H9 (cell line): ENCODE results near the gene RARA. TPM values are rescaled to one million over a fixed set of nuclear protein-coding genes. Genes with fewer than 3 reads are reported as not detected.

Source experiments
- DNase-seq: peaks from one replicate; pipeline ENCODE4 v3.0.0-alpha.2; 2017
- H2AFZ ChIP-seq: one replicate; pipeline ENCODE4 v1.6.1; 2013; ENCODE audit warnings: mild to moderate bottlenecking, low read length, control low read depth, moderate library complexity
- H2AK5ac ChIP-seq: 2 replicates; pipeline ENCODE4 v1.6.1; 2013; ENCODE audit warnings: low read length, control low read depth, mixed read lengths; ENCODE audit not compliant: insufficient read length
- H2BK120ac ChIP-seq: one replicate; pipeline ENCODE4 v1.6.1; 2013; ENCODE audit warnings: low read depth, mild to moderate bottlenecking, low read length, control low read depth, inconsistent platforms; ENCODE audit not compliant: poor library complexity, severe bottlenecking
- H2BK12ac ChIP-seq: 2 replicates; pipeline ENCODE4 v1.6.1; 2013; ENCODE audit warnings: low read length, control low read depth, mixed read lengths, low read depth; ENCODE audit not compliant: insufficient read length
- H2BK15ac ChIP-seq: 2 replicates; pipeline ENCODE4 v1.6.1; 2013; ENCODE audit warnings: low read depth, low read length, control low read depth
- H2BK20ac ChIP-seq: one replicate; pipeline ENCODE4 v1.6.1; 2013; ENCODE audit warnings: low read depth, mild to moderate bottlenecking, low read length, control low read depth, inconsistent platforms; ENCODE audit not compliant: poor library complexity, severe bottlenecking
- H2BK5ac ChIP-seq: 2 replicates; pipeline ENCODE4 v1.6.1; 2013; ENCODE audit warnings: low read length, control low read depth, mixed read lengths; ENCODE audit not compliant: insufficient read length
- H3K14ac ChIP-seq: 2 replicates; pipeline ENCODE4 v1.6.1; 2013; ENCODE audit warnings: low read length, control low read depth; ENCODE audit not compliant: insufficient read depth
- H3K18ac ChIP-seq: 2 replicates; pipeline ENCODE4 v1.6.1; 2013; ENCODE audit warnings: low read depth, mild to moderate bottlenecking, mixed read lengths, low read length, control low read depth; ENCODE audit not compliant: insufficient read length
- H3K23ac ChIP-seq: 2 replicates; pipeline ENCODE4 v1.6.1; 2013; ENCODE audit warnings: low read length, control low read depth, mixed read lengths, low read depth; ENCODE audit not compliant: insufficient read length
- H3K23me2 ChIP-seq: 2 replicates; pipeline ENCODE4 v1.6.1; 2013; ENCODE audit warnings: low read depth, mild to moderate bottlenecking, mixed read lengths, low read length, control low read depth; ENCODE audit not compliant: insufficient read length, poor library complexity, severe bottlenecking
- H3K27ac ChIP-seq: 2 replicates; pipeline ENCODE4 v1.5.1; 2013; ENCODE audit warnings: low read length, control low read depth, mixed read lengths, low read depth; ENCODE audit not compliant: insufficient read length
- H3K27me3 ChIP-seq: 2 replicates; pipeline ENCODE4 v1.6.1; 2013; ENCODE audit warnings: low read length, control low read depth, inconsistent platforms; ENCODE audit not compliant: insufficient read depth
- H3K4ac ChIP-seq: 2 replicates; pipeline ENCODE4 v1.6.1; 2013; ENCODE audit warnings: low read depth, mild to moderate bottlenecking, control low read depth, inconsistent platforms, low read length, moderate library complexity
- H3K4me1 ChIP-seq: 2 replicates; pipeline ENCODE4 v1.6.1; 2013; ENCODE audit warnings: low read length, control low read depth, inconsistent platforms; ENCODE audit not compliant: insufficient read depth
- H3K4me2 ChIP-seq: 2 replicates; pipeline ENCODE4 v1.6.1; 2013; ENCODE audit warnings: low read length, control low read depth, mixed read lengths; ENCODE audit not compliant: insufficient read length, insufficient read depth
- H3K56ac ChIP-seq: 2 replicates; pipeline ENCODE4 v1.6.1; 2013; ENCODE audit warnings: low read depth, mild to moderate bottlenecking, mixed read lengths, low read length, control low read depth; ENCODE audit not compliant: insufficient read length
- H3K79me1 ChIP-seq: 2 replicates; pipeline ENCODE4 v1.6.1; 2013; ENCODE audit warnings: low read depth, mild to moderate bottlenecking, moderate library complexity, low read length, control low read depth, inconsistent platforms; ENCODE audit not compliant: insufficient read depth, poor library complexity, severe bottlenecking
- H3K79me2 ChIP-seq: 2 replicates; pipeline ENCODE4 v1.6.1; 2013; ENCODE audit warnings: low read length, control low read depth, inconsistent platforms; ENCODE audit not compliant: insufficient read depth
- H3K9ac ChIP-seq: 2 replicates; pipeline ENCODE4 v1.6.1; 2013; ENCODE audit warnings: low read length, control low read depth, mixed read lengths; ENCODE audit not compliant: insufficient read length; ENCODE audit errors: extremely low read depth
- H3K9me3 ChIP-seq: one replicate; pipeline ENCODE4 v1.6.1; 2013; ENCODE audit warnings: low read depth, low read length, inconsistent platforms; ENCODE audit not compliant: control insufficient read depth
- H3T11ph ChIP-seq: one replicate; pipeline ENCODE4 v1.6.1; 2013; ENCODE audit warnings: mild to moderate bottlenecking, low read length, control low read depth, inconsistent platforms
- H4K20me1 ChIP-seq: one replicate; pipeline ENCODE4 v1.6.1; 2013; ENCODE audit not compliant: control insufficient read depth, insufficient read length, insufficient read depth
- H4K5ac ChIP-seq: 2 replicates; pipeline ENCODE4 v1.6.1; 2013; ENCODE audit warnings: low read depth, mild to moderate bottlenecking, mixed read lengths, low read length, control low read depth; ENCODE audit not compliant: insufficient read length
- H4K8ac ChIP-seq: replicated peaks from 2 replicates; pipeline ENCODE4 v1.6.1; 2013; ENCODE audit warnings: low read length, control low read depth, mixed read lengths, low read depth; ENCODE audit not compliant: insufficient read length
- H4K91ac ChIP-seq: 2 replicates; pipeline ENCODE4 v1.6.1; 2013; ENCODE audit warnings: low read depth, mild to moderate bottlenecking, moderate library complexity, mixed read lengths, low read length, control low read depth; ENCODE audit not compliant: insufficient read length
- H3K27ac Mint-ChIP-seq, 3 experiments: 2 replicates in 2 of 3; 3 replicates in 1 of 3; pipeline ENCODE4 v1.8.0; 2020 to 2021; ENCODE audit warnings: mixed read lengths in 3 of 3, mild to moderate bottlenecking in 1 of 3, moderate library complexity in 1 of 3
- H3K27me3 Mint-ChIP-seq: 2 replicates; pipeline ENCODE4 v1.8.0; 2021; ENCODE audit warnings: low read depth, mild to moderate bottlenecking, moderate library complexity, mixed read lengths
- H3K36me3 Mint-ChIP-seq, 3 experiments: 2 replicates in 2 of 3; 3 replicates in 1 of 3; pipeline ENCODE4 v1.8.0; 2020 to 2021; ENCODE audit warnings: low read depth in 3 of 3, mixed read lengths in 3 of 3; ENCODE audit not compliant: insufficient read depth in 1 of 3
- H3K4me1 Mint-ChIP-seq, 2 experiments: 2 replicates each; pipeline ENCODE4 v1.8.0; 2020; ENCODE audit warnings: mixed read lengths in 2 of 2
- H3K4me3 Mint-ChIP-seq, 2 experiments: 2 replicates in 1 of 2; 3 replicates in 1 of 2; pipeline ENCODE4 v1.8.0; 2020 to 2021; ENCODE audit warnings: mild to moderate bottlenecking in 2 of 2, mixed read lengths in 2 of 2, moderate library complexity in 1 of 2
- H3K9me3 Mint-ChIP-seq, 2 experiments: 2 replicates in 1 of 2; 3 replicates in 1 of 2; pipeline ENCODE4 v1.8.0; 2020; ENCODE audit warnings: mild to moderate bottlenecking in 2 of 2, mixed read lengths in 2 of 2, moderate library complexity in 1 of 2
- WGBS: extraction: QIAGEN DNeasy Blood & Tissue Kit; methylation state at CpG from one replicate; pipeline ENCODE4 v1.1.7; 2013; ENCODE audit warnings: missing lambda C conversion rate, low lambda C conversion rate, mixed read lengths; ENCODE audit not compliant: insufficient read length; ENCODE audit errors: extremely low coverage; 5-methylcytosine and 5-hydroxymethylcytosine counted together
- total RNA-seq: library from RNA; stranded (reverse); gene quantifications from 2 replicates; pipeline ENCODE4 v1.2.1, GENCODE V29; 2021
- TF ChIP-seq, protein P1 (sequence below): fragments of 200-600 bp; sonication (generic); conservative IDR thresholded peaks from 3 replicates; pipeline ENCODE4 v1.8.0; 2021; ENCODE audit warnings: antibody characterized with exemption, mild to moderate bottlenecking

RARA gene
- total RNA-seq, 1 experiment from 2014 or later = 17.6 TPM

DNA sequence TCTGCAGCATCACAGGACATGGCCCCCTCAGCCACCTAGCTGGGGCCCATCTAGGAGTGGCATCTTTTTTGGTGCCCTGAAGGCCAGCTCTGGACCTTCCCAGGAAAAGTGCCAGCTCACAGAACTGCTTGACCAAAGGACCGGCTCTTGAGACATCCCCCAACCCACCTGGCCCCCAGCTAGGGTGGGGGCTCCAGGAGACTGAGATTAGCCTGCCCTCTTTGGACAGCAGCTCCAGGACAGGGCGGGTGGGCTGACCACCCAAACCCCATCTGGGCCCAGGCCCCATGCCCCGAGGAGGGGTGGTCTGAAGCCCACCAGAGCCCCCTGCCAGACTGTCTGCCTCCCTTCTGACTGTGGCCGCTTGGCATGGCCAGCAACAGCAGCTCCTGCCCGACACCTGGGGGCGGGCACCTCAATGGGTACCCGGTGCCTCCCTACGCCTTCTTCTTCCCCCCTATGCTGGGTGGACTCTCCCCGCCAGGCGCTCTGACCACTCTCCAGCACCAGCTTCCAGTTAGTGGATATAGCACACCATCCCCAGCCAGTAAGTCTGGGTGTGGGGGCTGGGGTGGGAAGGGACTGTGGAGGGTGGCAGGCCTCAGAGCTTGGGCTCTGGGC, 22.0 kb downstream of the RARA start:
- H3K79me2 ChIP-seq = peaks cover 3% of the 10 kb centered on the region; the same call in 1 of the 2 replicates

More for the DNA sequence above, 22.0 kb downstream of the RARA start:
- H3K4ac ChIP-seq = no peak overlapping the region
- no CpG with 5 or more reads among the region's 10 CpGs for WGBS
- H3K27me3 ChIP-seq = no peaks in the 10 kb centered on the region; the same call in 1 of the 2 replicates
- no peak overlapping the region for H2AK5ac ChIP-seq
- no peak overlapping the region for H3K27ac ChIP-seq
- H2BK12ac ChIP-seq = no peak overlapping the region
- H3K4me1 Mint-ChIP-seq = peaks cover 11 to 21% of the 10 kb centered on the region in 2 experiments
- no peak overlapping the region for H4K8ac ChIP-seq
- DNase-seq = no peak
- no peak overlapping the region for H2BK15ac ChIP-seq
- TF ChIP-seq, protein P1, sequence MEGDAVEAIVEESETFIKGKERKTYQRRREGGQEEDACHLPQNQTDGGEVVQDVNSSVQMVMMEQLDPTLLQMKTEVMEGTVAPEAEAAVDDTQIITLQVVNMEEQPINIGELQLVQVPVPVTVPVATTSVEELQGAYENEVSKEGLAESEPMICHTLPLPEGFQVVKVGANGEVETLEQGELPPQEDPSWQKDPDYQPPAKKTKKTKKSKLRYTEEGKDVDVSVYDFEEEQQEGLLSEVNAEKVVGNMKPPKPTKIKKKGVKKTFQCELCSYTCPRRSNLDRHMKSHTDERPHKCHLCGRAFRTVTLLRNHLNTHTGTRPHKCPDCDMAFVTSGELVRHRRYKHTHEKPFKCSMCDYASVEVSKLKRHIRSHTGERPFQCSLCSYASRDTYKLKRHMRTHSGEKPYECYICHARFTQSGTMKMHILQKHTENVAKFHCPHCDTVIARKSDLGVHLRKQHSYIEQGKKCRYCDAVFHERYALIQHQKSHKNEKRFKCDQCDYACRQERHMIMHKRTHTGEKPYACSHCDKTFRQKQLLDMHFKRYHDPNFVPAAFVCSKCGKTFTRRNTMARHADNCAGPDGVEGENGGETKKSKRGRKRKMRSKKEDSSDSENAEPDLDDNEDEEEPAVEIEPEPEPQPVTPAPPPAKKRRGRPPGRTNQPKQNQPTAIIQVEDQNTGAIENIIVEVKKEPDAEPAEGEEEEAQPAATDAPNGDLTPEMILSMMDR = no peak
- H3K23me2 ChIP-seq = no peaks in the 10 kb centered on the region
- H3K14ac ChIP-seq = no peak overlapping the region
- H3K18ac ChIP-seq = no peak overlapping the region
- no peak overlapping the region for H4K5ac ChIP-seq
- H4K20me1 ChIP-seq = peaks cover 3% of the 10 kb centered on the region
- H3K23ac ChIP-seq = no peak overlapping the region
- H3K4me1 ChIP-seq = no peaks in the 10 kb centered on the region; the same call in 1 of the 2 replicates
- H3K4me3 Mint-ChIP-seq = no peak overlapping the region
- H4K91ac ChIP-seq = no peak overlapping the region
- no peaks in the 10 kb centered on the region for H3K9me3 ChIP-seq
- H3K79me1 ChIP-seq = no peaks in the 10 kb centered on the region
- peaks cover 42% of the 10 kb centered on the region for H3K27me3 Mint-ChIP-seq
- H2AFZ ChIP-seq = no peak overlapping the region
- H2BK5ac ChIP-seq = no peak overlapping the region
- peaks cover 6 to 8% (median 7%) of the 10 kb centered on the region in 3 experiments for H3K36me3 Mint-ChIP-seq
- H3K27ac Mint-ChIP-seq = no peak overlapping the region
- no peak overlapping the region for H3K56ac ChIP-seq
- no peak overlapping the region for H3K4me2 ChIP-seq
- no peak overlapping the region for H3T11ph ChIP-seq
- no peaks in the 10 kb centered on the region for H3K9me3 Mint-ChIP-seq
- no peak overlapping the region for H2BK20ac ChIP-seq
- no peak overlapping the region for H3K9ac ChIP-seq
- no peak overlapping the region for H2BK120ac ChIP-seq
